ENCODE results near the gene MAD1L1. TPM values are rescaled to one million over a fixed set of nuclear protein-coding genes. Genes with fewer than 3 reads are reported as not detected.

MAD1L1 gene
- total RNA-seq, 4 donors from 2014 or later: 18.4 to 39.1 (median 25.7) TPM

GRCh38 chr7:1852517-1853430, 380.0 kb downstream of the MAD1L1 start:
- no peak for ATAC-seq (ENCODE audit: low FRiP score)
- TF ChIP-seq CTCF (IDR thresholded peaks at IDR 0.05): no peak
- DNase-seq (ENCODE audit: low spot score): no peak

- no peak for ATAC-seq (ENCODE audit: low FRiP score)
- TF ChIP-seq CTCF (IDR thresholded peaks at IDR 0.05): no peak
- DNase-seq (ENCODE audit: low spot score): no peak
Measured at GRCh38 chr7:1851721-1852516, 380.8 kb downstream of the MAD1L1 start.

GRCh38 chr7:1850976-1851571, 381.7 kb downstream of the MAD1L1 start:
- no peak for TF ChIP-seq CTCF (IDR thresholded peaks at IDR 0.05)
- ATAC-seq (ENCODE audit: low FRiP score) (no peak), DNase-seq (ENCODE audit: low spot score) (no peak)

GRCh38 chr7:1850111-1850975, 382.4 kb downstream of the MAD1L1 start:
- ATAC-seq (ENCODE audit: low FRiP score) (no peak), DNase-seq (ENCODE audit: low spot score) (no peak)
- TF ChIP-seq CTCF (IDR thresholded peaks at IDR 0.05): no peak

- ATAC-seq (ENCODE audit: low FRiP score) (no peak), DNase-seq (ENCODE audit: low spot score) (no peak)
- TF ChIP-seq CTCF (IDR thresholded peaks at IDR 0.05): no peak
Measured at GRCh38 chr7:1849351-1850041, 383.2 kb downstream of the MAD1L1 start.

GRCh38 chr7:1848911-1849311, 383.8 kb downstream of the MAD1L1 start:
- ATAC-seq (ENCODE audit: low FRiP score) (no peak), DNase-seq (ENCODE audit: low spot score) (no peak)
- TF ChIP-seq CTCF (IDR thresholded peaks at IDR 0.05): no peak
